ENCODE results near the gene MYL9. TPM values are rescaled to one million over a fixed set of nuclear protein-coding genes. Genes with fewer than 3 reads are reported as not detected.

MYL9 gene
- total RNA-seq, 1 experiment from 2014 or later: 49.3 TPM

GRCh38 chr20:36578356-36579041 lies 37.2 kb downstream of the MYL9 start:
- intact Hi-C loops (cut with micrococcal nuclease): no loop called here
- H3K36me3 ChIP-seq (ENCODE audit: control insufficient read depth in 1 of 2, insufficient read depth in 2 of 2, low read length in 2 of 2): peaks cover 4 to 9% of the 10 kb centered on the region in 2 experiments
- TF ChIP-seq JUND (IDR thresholded peaks at IDR 0.05) (no peak), TCF7L2 (IDR thresholded peaks at IDR 0.05; ENCODE audit: borderline replicate concordance, extremely low read depth, insufficient read depth, insufficient read length) (no peak), SRF (IDR thresholded peaks at IDR 0.05; ENCODE audit: low read depth) (no peak), REST (IDR thresholded peaks at IDR 0.05; ENCODE audit: low read depth) (no peak), EGR1 (IDR thresholded peaks at IDR 0.05; ENCODE audit: low read depth) (no peak), CTCF (IDR thresholded peaks at IDR 0.05 in 2 of 3, conservative IDR thresholded peaks at IDR 0.05 in 1 of 3; ENCODE audit: borderline replicate concordance in 1 of 3, insufficient read depth in 1 of 3, low read depth in 2 of 3, low read length in 2 of 3) (no peak), FOSL1 (IDR thresholded peaks at IDR 0.05; ENCODE audit: low read depth) (no peak)
- H3K4me3 ChIP-seq (replicated peaks in 1 of 2; ENCODE audit: low read depth in 1 of 2, low read length in 2 of 2): no peak overlapping the region
- DNase-seq (ENCODE audit: low read depth, low spot score) (no peak), ATAC-seq (no peak)
- H3K27me3 ChIP-seq (ENCODE audit: insufficient read depth, low read length): no peaks in the 10 kb centered on the region
- H3K4me1 ChIP-seq (ENCODE audit: control insufficient read depth in 1 of 2, insufficient read depth in 2 of 2, low read length in 2 of 2): peaks cover 15 to 21% of the 10 kb centered on the region in 2 experiments
- H4K20me1 ChIP-seq (ENCODE audit: insufficient read depth): no peaks in the 10 kb centered on the region
- no peak overlapping the region for H3K27ac ChIP-seq (ENCODE audit: low read depth, low read length)
- CTCF ChIA-PET: interaction anchor here (0.6 to 1.4 kb wide), 2 partner anchors 27 to 31 kb away, joined by 3 to 5 read pairs; partner anchors contain the start of gene RAB5IF
- peaks cover 16% of the 10 kb centered on the region for H3K79me2 ChIP-seq (ENCODE audit: insufficient read depth, low read length)
- no peak overlapping the region for H3K9ac ChIP-seq (ENCODE audit: low read length)
- POLR2A ChIA-PET: no interaction called here
- no peaks in the 10 kb centered on the region for H3K9me2 ChIP-seq (ENCODE audit: insufficient read depth)
- RAD21 ChIA-PET (ENCODE audit: low non-redundant PET in 1 of 2, low total read pairs in 2 of 2, uncharacterized antibody in 2 of 2, unreplicated experiment in 2 of 2): no interaction called here
- H3K9me3 ChIP-seq (ENCODE audit: control insufficient read depth in 1 of 2, insufficient read depth in 1 of 2, low read depth in 1 of 2, low read length in 2 of 2): no peaks in the 10 kb centered on the region
- no peak overlapping the region for H2AFZ ChIP-seq (ENCODE audit: low read depth, low read length, poor library complexity, severe bottlenecking)
- no peak overlapping the region for H3K4me2 ChIP-seq (ENCODE audit: low read length)
- BruUV-seq (replicated peaks): no TSS peak

All from HCT116 (cell line).